ENCODE data around the gene PARL.

DNA sequence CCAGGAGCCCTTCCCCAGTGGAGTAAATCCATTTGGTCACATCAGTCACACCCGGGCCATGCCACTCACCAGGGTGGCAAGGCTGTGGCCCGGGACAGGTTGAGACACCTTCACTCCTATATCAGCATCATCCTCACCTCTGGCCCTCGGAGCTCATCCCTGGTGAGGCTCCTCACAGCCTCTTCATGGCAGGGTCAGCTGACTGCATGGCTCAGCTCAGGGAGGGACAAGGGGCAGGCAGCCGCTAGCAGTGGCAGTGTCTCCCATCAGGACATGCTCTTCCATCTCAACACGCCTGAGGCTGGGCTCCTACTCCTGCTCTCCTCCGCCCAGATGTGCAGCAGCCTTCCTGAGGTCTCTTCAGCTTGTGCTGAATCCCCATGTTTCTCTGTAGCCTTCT lies 26.4 kb upstream of the PARL start:
- TF ChIP-seq GABPB1 (CRISPR knock-in tag; IDR thresholded peaks at IDR 0.05) (no peak), ZNF263 (CRISPR knock-in tag; IDR thresholded peaks at IDR 0.05) (peak; percentile 35; the same call in 1 of the 2 replicates), XRCC5 (optimal IDR thresholded peaks at IDR 0.05; ENCODE audit: low read length) (no peak), POLR2A (IDR thresholded peaks at IDR 0.05; ENCODE audit: insufficient read depth in 1 of 2, low read depth in 2 of 2, low read length in 2 of 2) (no peak), ZNF878 (CRISPR knock-in tag; IDR thresholded peaks at IDR 0.05) (no peak), MTF1 (CRISPR knock-in tag; IDR thresholded peaks at IDR 0.05) (no peak), ZNF317 (CRISPR knock-in tag; IDR thresholded peaks at IDR 0.05) (no peak)
- TF ChIP-seq, protein P1, sequence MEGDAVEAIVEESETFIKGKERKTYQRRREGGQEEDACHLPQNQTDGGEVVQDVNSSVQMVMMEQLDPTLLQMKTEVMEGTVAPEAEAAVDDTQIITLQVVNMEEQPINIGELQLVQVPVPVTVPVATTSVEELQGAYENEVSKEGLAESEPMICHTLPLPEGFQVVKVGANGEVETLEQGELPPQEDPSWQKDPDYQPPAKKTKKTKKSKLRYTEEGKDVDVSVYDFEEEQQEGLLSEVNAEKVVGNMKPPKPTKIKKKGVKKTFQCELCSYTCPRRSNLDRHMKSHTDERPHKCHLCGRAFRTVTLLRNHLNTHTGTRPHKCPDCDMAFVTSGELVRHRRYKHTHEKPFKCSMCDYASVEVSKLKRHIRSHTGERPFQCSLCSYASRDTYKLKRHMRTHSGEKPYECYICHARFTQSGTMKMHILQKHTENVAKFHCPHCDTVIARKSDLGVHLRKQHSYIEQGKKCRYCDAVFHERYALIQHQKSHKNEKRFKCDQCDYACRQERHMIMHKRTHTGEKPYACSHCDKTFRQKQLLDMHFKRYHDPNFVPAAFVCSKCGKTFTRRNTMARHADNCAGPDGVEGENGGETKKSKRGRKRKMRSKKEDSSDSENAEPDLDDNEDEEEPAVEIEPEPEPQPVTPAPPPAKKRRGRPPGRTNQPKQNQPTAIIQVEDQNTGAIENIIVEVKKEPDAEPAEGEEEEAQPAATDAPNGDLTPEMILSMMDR (CRISPR knock-in tag; IDR thresholded peaks at IDR 0.05) = no peak

Data from HepG2 (cell line).